Right lobe of liver (tissue), 4 donors: ENCODE measurements around the gene PLCB4.

Source experiments
- POLR2A ChIP-seq: fragments of 450-650 bp; IDR thresholded peaks from one replicate; pipeline ENCODE4 v1.6.1; 2017; ENCODE audit warnings: antibody characterized with exemption, mild to moderate bottlenecking
- TF ChIP-seq, protein P1 (sequence below), 4 donors: fragments of 200-600 bp in 3 of 4; fragments of 450-650 bp in 1 of 4; IDR thresholded peaks; one replicate each; pipeline versions ENCODE4 v1.5.1 to v1.8.0; 2016 to 2022; ENCODE audit warnings: antibody characterized with exemption in 4 of 4, mild to moderate bottlenecking in 2 of 4
- donor health status: DM: no; HTN: no; CAD: no.
- donor health status: DM: no; HTN: no; CAD: no.
- donor health status: DM: no; HTN: yes; CAD: no.

DNA sequence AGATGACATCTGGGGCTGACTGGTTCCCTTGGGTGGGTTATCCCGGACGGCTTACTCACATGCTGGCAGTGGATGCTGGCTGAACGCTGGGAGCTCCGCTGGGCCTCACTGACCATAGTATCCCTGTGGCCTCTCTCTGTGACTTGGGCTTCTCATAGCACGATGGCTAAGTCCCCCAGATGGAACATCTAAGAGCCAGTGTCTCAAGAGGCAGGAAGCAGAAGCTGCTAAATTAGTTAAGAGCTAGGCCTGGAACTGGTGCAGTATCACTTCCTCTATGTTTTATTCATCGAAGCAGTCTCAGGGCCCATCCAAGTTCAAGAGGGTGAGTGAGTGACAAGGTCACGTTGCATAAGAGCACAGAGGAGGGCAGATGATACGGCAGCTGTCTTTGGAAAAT lies 329.0 kb downstream of the PLCB4 start:
- TF ChIP-seq, protein P1, sequence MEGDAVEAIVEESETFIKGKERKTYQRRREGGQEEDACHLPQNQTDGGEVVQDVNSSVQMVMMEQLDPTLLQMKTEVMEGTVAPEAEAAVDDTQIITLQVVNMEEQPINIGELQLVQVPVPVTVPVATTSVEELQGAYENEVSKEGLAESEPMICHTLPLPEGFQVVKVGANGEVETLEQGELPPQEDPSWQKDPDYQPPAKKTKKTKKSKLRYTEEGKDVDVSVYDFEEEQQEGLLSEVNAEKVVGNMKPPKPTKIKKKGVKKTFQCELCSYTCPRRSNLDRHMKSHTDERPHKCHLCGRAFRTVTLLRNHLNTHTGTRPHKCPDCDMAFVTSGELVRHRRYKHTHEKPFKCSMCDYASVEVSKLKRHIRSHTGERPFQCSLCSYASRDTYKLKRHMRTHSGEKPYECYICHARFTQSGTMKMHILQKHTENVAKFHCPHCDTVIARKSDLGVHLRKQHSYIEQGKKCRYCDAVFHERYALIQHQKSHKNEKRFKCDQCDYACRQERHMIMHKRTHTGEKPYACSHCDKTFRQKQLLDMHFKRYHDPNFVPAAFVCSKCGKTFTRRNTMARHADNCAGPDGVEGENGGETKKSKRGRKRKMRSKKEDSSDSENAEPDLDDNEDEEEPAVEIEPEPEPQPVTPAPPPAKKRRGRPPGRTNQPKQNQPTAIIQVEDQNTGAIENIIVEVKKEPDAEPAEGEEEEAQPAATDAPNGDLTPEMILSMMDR (IDR thresholded peaks at IDR 0.05) = no peak
- no peak for TF ChIP-seq POLR2A
